HEK293 (cell line): ENCODE measurements around the gene ZNF552.

Experiments used
- IKZF3 ChIP-seq: fragments of 450-650 bp; IDR thresholded peaks from 2 replicates; pipeline ENCODE4 v1.5.0; 2018; ENCODE audit warnings: missing biosample characterization, mild to moderate bottlenecking, missing genetic modification characterization, moderate library complexity
- MEIS1 ChIP-seq: sonication (generic); formaldehyde crosslinking; IDR thresholded peaks from 2 replicates; pipeline ENCODE4 v1.8.1; 2022; ENCODE audit warnings: missing genetic modification reagents, mild to moderate bottlenecking, borderline replicate concordance
- RBAK ChIP-seq: fragments of 450-650 bp; formaldehyde crosslinking; IDR thresholded peaks from 2 replicates; pipeline ENCODE4 v1.5.1; 2016; ENCODE audit warnings: missing biosample characterization, missing genetic modification characterization
- ZBTB1 ChIP-seq: fragments of 450-650 bp; formaldehyde crosslinking; IDR thresholded peaks from 2 replicates; pipeline ENCODE4 v1.5.1; 2016; ENCODE audit warnings: missing biosample characterization, missing genetic modification characterization
- ZBTB17 ChIP-seq: fragments of 450-650 bp; formaldehyde crosslinking; IDR thresholded peaks from 2 replicates; pipeline ENCODE4 v1.5.1; 2016; ENCODE audit warnings: missing biosample characterization, missing genetic modification characterization
- ZFP37 ChIP-seq: fragments of 450-650 bp; formaldehyde crosslinking; IDR thresholded peaks from 2 replicates; pipeline ENCODE4 v1.5.1; 2016; ENCODE audit warnings: missing biosample characterization, missing genetic modification characterization
- ZNF112 ChIP-seq: fragments of 450-650 bp; formaldehyde crosslinking; IDR thresholded peaks from 2 replicates; pipeline ENCODE4 v1.5.0; 2017; ENCODE audit warnings: missing biosample characterization, missing genetic modification characterization
- ZNF121 ChIP-seq: fragments of 450-650 bp; formaldehyde crosslinking; IDR thresholded peaks from 2 replicates; pipeline ENCODE4 v1.5.1; 2016; ENCODE audit warnings: missing biosample characterization, missing genetic modification characterization
- ZNF140 ChIP-seq: fragments of 450-650 bp; formaldehyde crosslinking; IDR thresholded peaks from 2 replicates; pipeline ENCODE4 v1.5.1; 2016; ENCODE audit warnings: missing biosample characterization, missing genetic modification characterization
- ZNF157 ChIP-seq: fragments of 450-650 bp; formaldehyde crosslinking; IDR thresholded peaks from 2 replicates; pipeline ENCODE4 v1.5.1; 2016; ENCODE audit warnings: missing biosample characterization, missing genetic modification characterization
- ZNF16 ChIP-seq: fragments of 450-650 bp; formaldehyde crosslinking; IDR thresholded peaks from 2 replicates; pipeline ENCODE4 v1.5.1; 2016; ENCODE audit warnings: low read depth, missing biosample characterization, missing genetic modification characterization
- ZNF248 ChIP-seq: fragments of 450-650 bp; formaldehyde crosslinking; IDR thresholded peaks from 2 replicates; pipeline ENCODE4 v1.5.1; 2017; ENCODE audit warnings: missing biosample characterization, missing genetic modification characterization
- ZNF335 ChIP-seq: fragments of 450-650 bp; formaldehyde crosslinking; conservative IDR thresholded peaks from 2 replicates; pipeline ENCODE4 v1.5.1; 2016; ENCODE audit warnings: missing biosample characterization, missing genetic modification characterization
- ZNF341 ChIP-seq: fragments of 450-650 bp; formaldehyde crosslinking; IDR thresholded peaks from 2 replicates; pipeline ENCODE4; 2016; ENCODE audit warnings: low read depth, missing biosample characterization, missing genetic modification characterization
- ZNF354C ChIP-seq: fragments of 450-650 bp; formaldehyde crosslinking; IDR thresholded peaks from 2 replicates; pipeline ENCODE4 v1.5.1; 2016; ENCODE audit warnings: missing biosample characterization, missing genetic modification characterization, low read depth, borderline replicate concordance
- ZNF37A ChIP-seq: fragments of 450-650 bp; IDR thresholded peaks from 2 replicates; pipeline ENCODE4 v1.5.1; 2018; ENCODE audit warnings: missing biosample characterization, missing genetic modification characterization
- ZNF501 ChIP-seq: fragments of 450-650 bp; formaldehyde crosslinking; IDR thresholded peaks from 2 replicates; pipeline ENCODE4 v1.5.1; 2016; ENCODE audit warnings: missing biosample characterization, missing genetic modification characterization
- ZNF558 ChIP-seq: fragments of 450-650 bp; formaldehyde crosslinking; IDR thresholded peaks from 2 replicates; pipeline ENCODE4 v1.5.1; 2016; ENCODE audit warnings: missing biosample characterization, missing genetic modification characterization
- ZNF610 ChIP-seq: fragments of 450-650 bp; formaldehyde crosslinking; IDR thresholded peaks from 2 replicates; pipeline ENCODE4 v1.5.1; 2016; ENCODE audit warnings: missing biosample characterization, missing genetic modification characterization, borderline replicate concordance
- ZNF658 ChIP-seq: fragments of 450-650 bp; formaldehyde crosslinking; IDR thresholded peaks from 2 replicates; pipeline ENCODE4; 2016; ENCODE audit warnings: missing biosample characterization, missing genetic modification characterization
- ZNF660 ChIP-seq: fragments of 450-650 bp; IDR thresholded peaks from 2 replicates; pipeline ENCODE4 v1.5.1; 2018; ENCODE audit warnings: missing biosample characterization, mild to moderate bottlenecking, missing genetic modification characterization
- ZNF670 ChIP-seq: fragments of 450-650 bp; formaldehyde crosslinking; IDR thresholded peaks from 2 replicates; pipeline ENCODE4 v1.5.1; 2016; ENCODE audit warnings: missing biosample characterization, missing genetic modification characterization, low read depth
- ZNF768 ChIP-seq: fragments of 450-650 bp; formaldehyde crosslinking; IDR thresholded peaks from 2 replicates; pipeline ENCODE4 v1.5.1; 2018; ENCODE audit warnings: missing biosample characterization, mild to moderate bottlenecking, missing genetic modification characterization
- ZNF776 ChIP-seq: fragments of 450-650 bp; formaldehyde crosslinking; IDR thresholded peaks from 2 replicates; pipeline ENCODE4 v1.5.0; 2017; ENCODE audit warnings: missing biosample characterization, missing genetic modification characterization, borderline replicate concordance
- ZNF791 ChIP-seq: fragments of 450-650 bp; formaldehyde crosslinking; IDR thresholded peaks from 2 replicates; pipeline ENCODE4 v1.5.1; 2016; ENCODE audit warnings: missing biosample characterization, missing genetic modification characterization
- ZNF837 ChIP-seq: fragments of 450-650 bp; formaldehyde crosslinking; IDR thresholded peaks from 2 replicates; pipeline ENCODE4 v1.5.1; 2016; ENCODE audit warnings: missing biosample characterization, missing genetic modification characterization
- ZNF843 ChIP-seq: fragments of 450-650 bp; formaldehyde crosslinking; IDR thresholded peaks from 2 replicates; pipeline ENCODE4 v1.5.1; 2016; ENCODE audit warnings: missing biosample characterization, missing genetic modification characterization
- TF ChIP-seq, protein P1 (sequence below): fragments of 450-650 bp; formaldehyde crosslinking; optimal IDR thresholded peaks from 2 replicates; pipeline ENCODE3; 2016; ENCODE audit warnings: missing biosample characterization, mild to moderate bottlenecking, missing genetic modification characterization
- TF ChIP-seq, protein P2 (sequence below): fragments of 450-650 bp; formaldehyde crosslinking; IDR thresholded peaks from 2 replicates; pipeline ENCODE4 v1.5.1; 2016; ENCODE audit warnings: missing biosample characterization, missing genetic modification characterization
- TF ChIP-seq, protein P3 (sequence below): fragments of 450-650 bp; formaldehyde crosslinking; IDR thresholded peaks from 2 replicates; pipeline ENCODE4 v1.5.1; 2016; ENCODE audit warnings: missing biosample characterization, missing genetic modification characterization
- TF ChIP-seq, protein P4 (sequence below): fragments of 450-650 bp; formaldehyde crosslinking; conservative IDR thresholded peaks from 2 replicates; pipeline ENCODE4 v1.5.1; 2016; ENCODE audit warnings: low read depth, missing biosample characterization, missing genetic modification characterization
- TF ChIP-seq, protein P5 (sequence below): fragments of 450-650 bp; formaldehyde crosslinking; IDR thresholded peaks from 2 replicates; pipeline ENCODE4 v1.5.1; 2017; ENCODE audit warnings: missing biosample characterization, missing genetic modification characterization

Gene ZNF552

DNA sequence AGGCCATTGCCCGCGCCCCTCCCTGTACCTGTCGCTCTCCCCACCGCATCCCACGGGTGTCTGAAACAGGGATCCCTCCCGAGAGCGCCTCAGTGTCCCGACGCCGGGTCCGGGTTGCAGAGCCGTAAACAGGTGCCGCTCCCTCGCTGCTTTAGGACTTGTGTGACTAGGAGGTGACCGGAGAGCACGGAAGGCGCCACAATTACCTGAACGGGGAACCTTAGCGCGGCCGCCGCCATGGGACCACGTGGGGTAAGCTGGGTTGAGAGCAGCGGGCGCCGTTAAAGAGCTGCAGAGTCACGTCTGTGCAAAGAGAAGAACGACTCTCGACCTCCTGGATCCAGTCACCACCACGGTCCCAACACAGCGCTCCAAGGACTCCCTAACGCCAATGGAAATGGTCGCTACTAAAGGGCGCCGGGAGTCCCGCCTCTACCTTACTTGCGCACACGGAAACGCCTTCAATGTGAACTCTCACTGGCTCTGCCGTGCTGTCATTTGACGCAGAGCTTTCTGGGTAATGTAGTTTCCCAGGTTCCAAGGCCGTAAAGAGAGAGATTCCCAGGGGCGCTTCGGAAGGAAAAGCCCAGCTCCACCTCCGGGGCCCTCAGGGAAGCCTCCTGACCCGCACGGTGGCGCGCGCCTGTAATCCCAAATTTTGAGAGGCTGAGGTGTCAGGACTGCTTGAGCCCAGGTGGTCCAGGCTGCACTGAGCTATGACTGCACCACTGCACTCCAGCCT, at the start of gene ZNF552 (continued):
- TF ChIP-seq ZNF335 (tag by site-specific recombination) (peak; percentile 89), ZNF670 (no peak), ZNF776 (tag by site-specific recombination) (no peak), ZNF354C (tag by site-specific recombination) (no peak), ZNF658 (tag by site-specific recombination) (no peak), ZNF140 (tag by site-specific recombination) (no peak), ZNF610 (0 out of 2 replicates have a peak, but pooled peaks have one; percentile 26), ZNF768 (tag by site-specific recombination) (0 out of 2 replicates have a peak, but pooled peaks have one; percentile 2), ZNF37A (tag by site-specific recombination) (no peak), MEIS1 (CRISPR knock-in tag) (no peak), ZNF837 (no peak), ZNF121 (tag by site-specific recombination) (no peak), IKZF3 (no peak), RBAK (tag by site-specific recombination) (no peak), ZNF791 (tag by site-specific recombination) (no peak), ZNF843 (tag by site-specific recombination) (0 out of 2 replicates have a peak, but pooled peaks have one; percentile 17), ZNF501 (tag by site-specific recombination) (peak; percentile 67), ZNF157 (tag by site-specific recombination) (no peak), ZNF660 (peak; percentile 46; the same call in 1 of the 2 replicates), ZNF558 (tag by site-specific recombination) (no peak), ZNF341 (tag by site-specific recombination) (no peak; the same call in 1 of the 2 replicates), ZNF112 (tag by site-specific recombination) (no peak), ZNF248 (no peak), ZNF16 (tag by site-specific recombination) (no peak), ZBTB1 (tag by site-specific recombination) (no peak), ZFP37 (tag by site-specific recombination) (peak; percentile 30; the same call in 1 of the 2 replicates), ZBTB17 (peak; percentile 79)
- TF ChIP-seq, protein P1, sequence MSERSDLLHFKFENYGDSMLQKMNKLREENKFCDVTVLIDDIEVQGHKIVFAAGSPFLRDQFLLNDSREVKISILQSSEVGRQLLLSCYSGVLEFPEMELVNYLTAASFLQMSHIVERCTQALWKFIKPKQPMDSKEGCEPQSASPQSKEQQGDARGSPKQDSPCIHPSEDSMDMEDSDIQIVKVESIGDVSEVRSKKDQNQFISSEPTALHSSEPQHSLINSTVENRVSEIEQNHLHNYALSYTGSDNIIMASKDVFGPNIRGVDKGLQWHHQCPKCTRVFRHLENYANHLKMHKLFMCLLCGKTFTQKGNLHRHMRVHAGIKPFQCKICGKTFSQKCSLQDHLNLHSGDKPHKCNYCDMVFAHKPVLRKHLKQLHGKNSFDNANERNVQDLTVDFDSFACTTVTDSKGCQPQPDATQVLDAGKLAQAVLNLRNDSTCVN (tag by site-specific recombination) = peak; percentile 17
- TF ChIP-seq, protein P2, sequence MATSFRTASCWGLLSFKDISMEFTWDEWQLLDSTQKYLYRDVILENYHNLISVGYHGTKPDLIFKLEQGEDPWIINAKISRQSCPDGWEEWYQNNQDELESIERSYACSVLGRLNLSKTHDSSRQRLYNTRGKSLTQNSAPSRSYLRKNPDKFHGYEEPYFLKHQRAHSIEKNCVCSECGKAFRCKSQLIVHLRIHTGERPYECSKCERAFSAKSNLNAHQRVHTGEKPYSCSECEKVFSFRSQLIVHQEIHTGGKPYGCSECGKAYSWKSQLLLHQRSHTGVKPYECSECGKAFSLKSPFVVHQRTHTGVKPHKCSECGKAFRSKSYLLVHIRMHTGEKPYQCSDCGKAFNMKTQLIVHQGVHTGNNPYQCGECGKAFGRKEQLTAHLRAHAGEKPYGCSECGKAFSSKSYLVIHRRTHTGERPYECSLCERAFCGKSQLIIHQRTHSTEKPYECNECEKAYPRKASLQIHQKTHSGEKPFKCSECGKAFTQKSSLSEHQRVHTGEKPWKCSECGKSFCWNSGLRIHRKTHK (tag by site-specific recombination) = no peak
- TF ChIP-seq, protein P3, sequence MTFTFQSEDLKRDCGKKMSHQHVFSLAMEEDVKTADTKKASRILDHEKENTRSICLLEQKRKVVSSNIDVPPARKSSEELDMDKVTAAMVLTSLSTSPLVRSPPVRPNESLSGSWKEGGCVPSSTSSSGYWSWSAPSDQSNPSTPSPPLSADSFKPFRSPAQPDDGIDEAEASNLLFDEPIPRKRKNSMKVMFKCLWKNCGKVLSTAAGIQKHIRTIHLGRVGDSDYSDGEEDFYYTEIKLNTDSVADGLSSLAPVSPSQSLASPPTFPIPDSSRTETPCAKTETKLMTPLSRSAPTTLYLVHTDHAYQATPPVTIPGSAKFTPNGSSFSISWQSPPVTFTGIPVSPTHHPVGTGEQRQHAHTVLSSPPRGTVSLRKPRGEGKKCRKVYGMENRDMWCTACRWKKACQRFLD = no peak
- TF ChIP-seq, protein P4, sequence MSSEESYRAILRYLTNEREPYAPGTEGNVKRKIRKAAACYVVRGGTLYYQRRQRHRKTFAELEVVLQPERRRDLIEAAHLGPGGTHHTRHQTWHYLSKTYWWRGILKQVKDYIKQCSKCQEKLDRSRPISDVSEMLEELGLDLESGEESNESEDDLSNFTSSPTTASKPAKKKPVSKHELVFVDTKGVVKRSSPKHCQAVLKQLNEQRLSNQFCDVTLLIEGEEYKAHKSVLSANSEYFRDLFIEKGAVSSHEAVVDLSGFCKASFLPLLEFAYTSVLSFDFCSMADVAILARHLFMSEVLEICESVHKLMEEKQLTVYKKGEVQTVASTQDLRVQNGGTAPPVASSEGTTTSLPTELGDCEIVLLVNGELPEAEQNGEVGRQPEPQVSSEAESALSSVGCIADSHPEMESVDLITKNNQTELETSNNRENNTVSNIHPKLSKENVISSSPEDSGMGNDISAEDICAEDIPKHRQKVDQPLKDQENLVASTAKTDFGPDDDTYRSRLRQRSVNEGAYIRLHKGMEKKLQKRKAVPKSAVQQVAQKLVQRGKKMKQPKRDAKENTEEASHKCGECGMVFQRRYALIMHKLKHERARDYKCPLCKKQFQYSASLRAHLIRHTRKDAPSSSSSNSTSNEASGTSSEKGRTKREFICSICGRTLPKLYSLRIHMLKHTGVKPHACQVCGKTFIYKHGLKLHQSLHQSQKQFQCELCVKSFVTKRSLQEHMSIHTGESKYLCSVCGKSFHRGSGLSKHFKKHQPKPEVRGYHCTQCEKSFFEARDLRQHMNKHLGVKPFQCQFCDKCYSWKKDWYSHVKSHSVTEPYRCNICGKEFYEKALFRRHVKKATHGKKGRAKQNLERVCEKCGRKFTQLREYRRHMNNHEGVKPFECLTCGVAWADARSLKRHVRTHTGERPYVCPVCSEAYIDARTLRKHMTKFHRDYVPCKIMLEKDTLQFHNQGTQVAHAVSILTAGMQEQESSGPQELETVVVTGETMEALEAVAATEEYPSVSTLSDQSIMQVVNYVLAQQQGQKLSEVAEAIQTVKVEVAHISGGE (tag by site-specific recombination) = peak; percentile 36; the same call in 1 of the 2 replicates
- TF ChIP-seq, protein P5, sequence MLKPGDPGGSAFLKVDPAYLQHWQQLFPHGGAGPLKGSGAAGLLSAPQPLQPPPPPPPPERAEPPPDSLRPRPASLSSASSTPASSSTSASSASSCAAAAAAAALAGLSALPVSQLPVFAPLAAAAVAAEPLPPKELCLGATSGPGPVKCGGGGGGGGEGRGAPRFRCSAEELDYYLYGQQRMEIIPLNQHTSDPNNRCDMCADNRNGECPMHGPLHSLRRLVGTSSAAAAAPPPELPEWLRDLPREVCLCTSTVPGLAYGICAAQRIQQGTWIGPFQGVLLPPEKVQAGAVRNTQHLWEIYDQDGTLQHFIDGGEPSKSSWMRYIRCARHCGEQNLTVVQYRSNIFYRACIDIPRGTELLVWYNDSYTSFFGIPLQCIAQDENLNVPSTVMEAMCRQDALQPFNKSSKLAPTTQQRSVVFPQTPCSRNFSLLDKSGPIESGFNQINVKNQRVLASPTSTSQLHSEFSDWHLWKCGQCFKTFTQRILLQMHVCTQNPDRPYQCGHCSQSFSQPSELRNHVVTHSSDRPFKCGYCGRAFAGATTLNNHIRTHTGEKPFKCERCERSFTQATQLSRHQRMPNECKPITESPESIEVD (tag by site-specific recombination) = no peak
